Smooth muscle cell (in vitro differentiated cells): ENCODE data around the gene SIK3. TPM values are rescaled to one million over a fixed set of nuclear protein-coding genes. Genes with fewer than 3 reads are reported as not detected.

Experiments used
- DNase-seq: peaks from one replicate; lab custom pipeline; 2025; ENCODE audit not compliant: unreplicated experiment; lab: John Stamatoyannopoulos, UW
- H2AFZ ChIP-seq: fragments of 200-600 bp; sonication (generic); 2 replicates; pipeline ENCODE4 v1.6.0; 2016; ENCODE audit warnings: antibody characterized with exemption, low read depth, mild to moderate bottlenecking
- H3F3A ChIP-seq: fragments of 200-600 bp; sonication (generic); 2 replicates; pipeline ENCODE4 v1.6.0; 2017; ENCODE audit warnings: antibody characterized with exemption, low read depth
- H3K27ac ChIP-seq: fragments of 200-600 bp; sonication (generic); 2 replicates; pipeline ENCODE4 v1.5.1; 2016; ENCODE audit warnings: low read depth, mild to moderate bottlenecking
- H3K27me3 ChIP-seq: fragments of 200-600 bp; sonication (generic); 2 replicates; pipeline ENCODE4 v1.6.1; 2016; ENCODE audit warnings: low read depth, mild to moderate bottlenecking
- H3K36me3 ChIP-seq: fragments of 200-600 bp; sonication (generic); 2 replicates; pipeline ENCODE4 v1.5.1; 2016; ENCODE audit warnings: low read depth
- H3K4me1 ChIP-seq: fragments of 200-600 bp; sonication (generic); 2 replicates; pipeline ENCODE4 v1.5.1; 2016; ENCODE audit warnings: low read depth
- H3K4me2 ChIP-seq: fragments of 200-600 bp; sonication (generic); 2 replicates; pipeline ENCODE4 v1.6.0; 2016; ENCODE audit warnings: mild to moderate bottlenecking
- H3K4me3 ChIP-seq: fragments of 200-600 bp; sonication (generic); 2 replicates; pipeline ENCODE4 v1.5.1; 2016; ENCODE audit warnings: mild to moderate bottlenecking
- H3K79me2 ChIP-seq: fragments of 200-600 bp; sonication (generic); 2 replicates; pipeline ENCODE4 v1.6.0; 2016; ENCODE audit warnings: low read depth, mild to moderate bottlenecking
- H3K9ac ChIP-seq: fragments of 200-600 bp; sonication (generic); 2 replicates; pipeline ENCODE4 v1.6.0; 2016; ENCODE audit warnings: low read depth
- H3K9me3 ChIP-seq: fragments of 200-600 bp; sonication (generic); replicated peaks from 2 replicates; pipeline ENCODE4 v1.5.1; 2016; ENCODE audit warnings: low read depth
- H4K20me1 ChIP-seq: fragments of 200-600 bp; sonication (generic); 2 replicates; pipeline ENCODE4 v1.6.0; 2016; ENCODE audit warnings: low read depth
- CTCF ChIP-seq: fragments of 200-600 bp; sonication (generic); IDR thresholded peaks from 2 replicates; pipeline ENCODE4 v1.5.1; 2017; ENCODE audit warnings: borderline replicate concordance, mild to moderate bottlenecking, antibody characterized with exemption; ENCODE audit not compliant: insufficient read depth, poor library complexity, severe bottlenecking
- WGBS: methylation state at CpG from one replicate; pipeline ENCODE4 v1.1.7; 2016; ENCODE audit warnings: low lambda C conversion rate; 5-methylcytosine and 5-hydroxymethylcytosine counted together
- polyA plus RNA-seq: library from polyadenylated mRNA; unstranded; fragments of >200 nt; fragmentation: Nextera tagmentation; extraction: Ambion mirVana; gene quantifications from 2 replicates; pipeline ENCODE4 v1.2.1, GENCODE V29; 2016
- total RNA-seq: library from RNA; depleted of rRNA; stranded (reverse); fragments of >200 nt; gene quantifications from 2 replicates; pipeline ENCODE4 v1.2.3, GENCODE V29; 2014

The SIK3 gene
- total and polyA plus RNA-seq, 2 experiments from 2014 or later = 11.0 to 11.9 TPM

GRCh38 chr11:116927163-116927974 is 170.9 kb downstream of the SIK3 start:
- peak; percentile 23 for TF ChIP-seq CTCF
- H3K36me3 ChIP-seq = peaks cover 4% of the 10 kb centered on the region
- no peaks in the 10 kb centered on the region for H3K27me3 ChIP-seq
- H3K4me1 ChIP-seq = peaks cover 12% of the 10 kb centered on the region
- H4K20me1 ChIP-seq = peaks cover 27% of the 10 kb centered on the region
- DNase-seq = no peak
- H3K4me2 ChIP-seq = no peak overlapping the region
- no peaks in the 10 kb centered on the region for H3K79me2 ChIP-seq
- H3F3A ChIP-seq = no peaks in the 10 kb centered on the region
- H3K27ac ChIP-seq = no peak overlapping the region
- no peak overlapping the region for H3K4me3 ChIP-seq
- 90% methylated on average over 11 of the region's 11 CpGs for WGBS
- H2AFZ ChIP-seq = no peak overlapping the region
- no peak overlapping the region for H3K9ac ChIP-seq
- H3K9me3 ChIP-seq = no peaks in the 10 kb centered on the region

GRCh38 chr11:116925050-116925449 is 173.2 kb downstream of the SIK3 start:
- WGBS = 98% methylated on average over 8 of the region's 8 CpGs
- Histone ChIP-seq H3K27me3 (no peaks in the 10 kb centered on the region), H3K4me2 (no peak overlapping the region), H3K79me2 (no peaks in the 10 kb centered on the region), H3K9ac (no peak overlapping the region), H3K4me3 (no peak overlapping the region), H3F3A (no peaks in the 10 kb centered on the region), H3K27ac (no peak overlapping the region), H3K36me3 (peaks cover 4% of the 10 kb centered on the region), H3K4me1 (peaks cover 12% of the 10 kb centered on the region), H4K20me1 (peaks cover 16% of the 10 kb centered on the region), H2AFZ (no peak overlapping the region), H3K9me3 (no peaks in the 10 kb centered on the region)
- DNase-seq = no peak
- TF ChIP-seq CTCF = no peak

GRCh38 chr11:116918925-116919655 is 179.1 kb downstream of the SIK3 start:
- no peaks in the 10 kb centered on the region for H3K4me1 ChIP-seq
- H2AFZ ChIP-seq = no peak overlapping the region
- no peaks in the 10 kb centered on the region for H3F3A ChIP-seq
- TF ChIP-seq CTCF = no peak
- H4K20me1 ChIP-seq = no peaks in the 10 kb centered on the region
- H3K27ac ChIP-seq = no peak overlapping the region
- no peaks in the 10 kb centered on the region for H3K79me2 ChIP-seq
- H3K9me3 ChIP-seq = no peaks in the 10 kb centered on the region
- H3K36me3 ChIP-seq = no peaks in the 10 kb centered on the region
- no peaks in the 10 kb centered on the region for H3K27me3 ChIP-seq
- H3K9ac ChIP-seq = no peak overlapping the region
- no peak overlapping the region for H3K4me2 ChIP-seq
- WGBS = 96% methylated on average over 3 of the region's 3 CpGs
- no peak overlapping the region for H3K4me3 ChIP-seq
- no peak for DNase-seq
